A673 (cell line): ENCODE measurements around the gene SMOC2.

Source experiments
- CTCF ChIP-seq: fragments of 300-800, 200-600 bp; sonication (generic); conservative IDR thresholded peaks from 2 replicates; pipeline ENCODE4 v1.5.1; 2017; ENCODE audit warnings: low read depth, mild to moderate bottlenecking, antibody characterized with exemption, low read length, moderate library complexity, mixed read lengths
- EZH2 ChIP-seq: fragments of 200-600 bp; sonication (generic); IDR thresholded peaks from 2 replicates; pipeline ENCODE4 v1.6.1; 2017; ENCODE audit warnings: borderline replicate concordance, low read depth, mild to moderate bottlenecking, mixed read lengths, antibody characterized with exemption, low read length; ENCODE audit not compliant: poor library complexity, severe bottlenecking

GRCh38 chr6:168536196-168536595 is 95.2 kb downstream of the SMOC2 start:
- no peak for TF ChIP-seq CTCF
- no peak for TF ChIP-seq EZH2
